ENCODE measurements around the gene TSFM.

Gene TSFM

DNA sequence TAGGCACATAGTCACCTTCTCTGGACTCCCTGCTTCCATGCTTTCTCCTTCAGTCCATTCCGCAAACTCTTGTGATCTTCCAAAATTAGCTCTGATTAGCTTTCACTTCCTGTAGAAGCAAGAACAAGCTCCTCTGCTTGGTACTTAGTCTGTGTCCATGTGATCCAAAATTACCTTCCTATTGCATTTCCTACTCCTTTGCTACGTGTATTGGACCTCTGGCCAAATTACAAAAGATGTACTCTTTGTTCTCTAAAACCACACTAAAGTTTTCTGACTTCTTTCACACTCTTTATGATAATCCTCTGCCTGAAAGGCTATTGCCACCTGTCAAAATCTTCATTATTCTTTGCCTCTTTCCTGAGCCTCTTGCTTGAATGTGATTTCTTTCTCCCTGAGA, 786 bp upstream of the TSFM start:
- no peak for DNase-seq

GRCh38 chr12:57782243-57782607, 362 bp upstream of the TSFM start:
- no peak for DNase-seq

DNA sequence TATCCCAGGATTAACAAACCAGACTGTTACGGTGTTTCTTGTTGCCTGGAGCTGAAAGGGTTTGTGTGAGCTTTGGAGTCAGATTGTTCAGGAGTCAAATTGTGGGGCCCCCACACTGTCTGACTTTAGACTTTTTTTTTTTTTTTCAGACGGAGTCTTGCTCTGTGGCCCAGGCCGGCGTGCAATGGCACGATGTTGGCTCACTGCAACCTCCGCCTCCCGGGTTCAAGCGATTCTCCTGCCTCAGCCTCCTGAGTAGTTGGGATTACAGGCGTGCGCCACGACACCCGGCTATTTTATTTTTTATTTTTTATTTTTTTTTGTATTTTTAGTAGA, 847 bp downstream of the TSFM start:
- no peak for DNase-seq

DNA sequence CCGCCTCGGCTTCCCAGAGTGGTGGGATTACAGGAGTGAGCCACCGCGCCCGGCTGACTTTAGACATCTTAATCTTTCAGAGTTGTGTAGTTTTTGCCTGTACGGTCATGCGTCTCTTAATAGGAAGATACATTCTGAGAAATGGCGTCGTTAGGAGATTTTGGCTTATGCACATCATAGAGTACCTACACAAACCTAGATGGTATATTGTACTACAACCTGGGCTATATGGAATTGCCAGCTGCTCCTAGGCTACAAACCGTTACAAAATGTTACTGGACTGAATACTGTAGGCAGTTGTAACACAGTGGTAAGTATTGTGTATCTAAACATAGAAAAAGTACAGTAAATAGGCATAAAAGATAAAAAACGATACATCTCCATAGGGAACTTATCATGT, 1.3 kb downstream of the TSFM start:
- no peak for DNase-seq

GRCh38 chr12:57793920-57794319, 11.3 kb downstream of the TSFM start:
- no peak for DNase-seq

GRCh38 chr12:57795354-57795753, 12.8 kb downstream of the TSFM start:
- DNase-seq: no peak

DNA sequence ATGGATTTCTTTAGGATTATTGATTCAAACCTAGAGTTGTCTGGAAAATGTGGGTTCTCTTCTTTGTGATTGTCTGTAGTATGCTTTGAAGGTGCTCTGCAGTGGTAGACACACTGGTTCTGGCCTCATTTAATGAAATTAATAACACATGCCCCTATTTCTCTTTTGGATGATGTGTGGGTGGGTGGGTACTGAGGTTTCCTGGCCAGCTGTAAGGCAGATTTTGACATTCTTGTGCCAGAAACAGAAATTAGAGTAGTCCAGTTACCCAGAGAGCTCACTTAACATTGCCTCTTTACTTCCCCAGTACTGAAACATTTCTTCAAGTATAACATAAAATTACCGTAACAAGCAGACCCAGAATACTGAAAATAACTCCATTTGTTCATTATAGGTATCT, 14.4 kb downstream of the TSFM start:
- DNase-seq: no peak

- DNase-seq: no peak
Measured at GRCh38 chr12:57797933-57798332, 15.3 kb downstream of the TSFM start.

- no peak for DNase-seq
Measured at GRCh38 chr12:57800965-57801364, 18.4 kb downstream of the TSFM start.

GRCh38 chr12:57802607-57803006, 20.0 kb downstream of the TSFM start:
- DNase-seq: no peak

GRCh38 chr12:57803319-57803893, 20.8 kb downstream of the TSFM start:
- no peak for DNase-seq

DNA sequence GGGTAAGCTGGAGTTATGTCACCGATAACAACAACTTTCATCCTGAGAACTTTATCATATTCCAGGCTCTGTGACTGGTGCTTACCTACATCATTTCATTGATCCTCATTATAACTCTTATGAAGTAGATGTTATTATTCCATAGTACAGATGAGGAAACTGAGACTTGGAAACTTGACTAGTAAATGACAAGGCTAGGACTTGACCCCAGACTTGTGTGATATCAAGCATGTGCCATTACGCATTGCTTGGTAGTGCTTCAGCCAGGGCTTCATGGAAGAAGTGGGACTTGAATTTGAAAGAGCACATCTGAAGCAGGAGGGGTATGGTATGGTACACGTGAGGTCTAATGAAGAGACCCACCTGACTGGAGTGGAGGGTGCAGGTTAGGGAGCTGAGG, 24.1 kb downstream of the TSFM start:
- no peak for DNase-seq

- no peak for DNase-seq
Measured at GRCh38 chr12:57807285-57807684, 24.7 kb downstream of the TSFM start.

GRCh38 chr12:57808351-57808750, 25.8 kb downstream of the TSFM start:
- no peak for DNase-seq

DNA sequence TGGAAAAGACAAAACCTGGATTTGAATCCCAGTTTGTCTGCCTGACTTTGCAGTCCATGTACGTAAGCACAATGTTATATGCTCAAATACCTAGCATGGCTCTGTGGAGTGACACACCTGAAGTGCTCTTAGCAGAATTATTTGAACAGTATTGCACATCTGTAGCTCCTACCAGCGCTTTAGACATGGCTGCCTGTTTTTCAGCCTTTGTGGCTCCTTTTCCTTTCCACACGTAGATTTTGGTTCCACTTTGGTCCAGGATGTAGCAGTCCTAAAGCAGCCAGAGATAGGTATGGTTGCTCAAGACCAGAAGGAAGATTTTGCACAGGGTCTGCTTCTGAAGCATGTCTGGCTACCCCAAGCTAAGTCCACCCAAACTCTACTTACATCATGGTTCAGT, 26.8 kb downstream of the TSFM start:
- no peak for DNase-seq

GRCh38 chr12:57810450-57810849, 27.9 kb downstream of the TSFM start:
- DNase-seq: no peak

DNA sequence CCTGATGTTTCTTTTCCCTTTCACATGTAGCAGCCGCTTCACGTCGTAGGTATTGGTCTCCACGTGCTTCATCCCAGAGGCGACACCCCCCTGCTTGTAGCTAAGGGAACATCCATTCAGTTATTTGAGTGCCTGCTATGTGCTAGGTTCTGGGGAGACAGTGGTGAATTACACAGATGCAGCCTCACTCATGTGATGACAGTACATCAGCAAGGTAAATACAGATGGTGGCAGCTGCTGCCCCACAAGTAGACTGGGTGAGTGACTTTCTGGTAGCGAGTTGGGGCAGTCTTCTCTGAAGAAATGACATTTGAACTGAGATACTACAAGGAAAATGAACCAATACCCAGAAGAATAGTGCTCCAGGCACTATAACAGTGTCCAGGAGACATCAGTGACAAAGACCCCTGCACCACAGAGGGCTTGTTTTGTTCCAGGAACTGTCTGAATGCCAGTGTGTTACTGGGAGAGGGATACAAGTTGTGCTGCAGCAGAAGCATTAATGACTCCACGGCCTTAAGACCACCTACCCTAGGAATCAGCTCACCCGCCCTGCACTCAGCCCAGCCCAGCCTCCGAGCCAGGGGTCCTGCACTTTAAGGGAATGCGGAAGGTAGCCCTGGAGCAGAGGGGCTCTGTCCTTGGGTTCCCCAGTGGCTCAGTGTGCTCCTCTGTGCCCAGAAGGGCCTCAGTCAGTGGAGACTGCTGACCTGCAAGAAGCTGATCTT, 28.6 kb downstream of the TSFM start:
- DNase-seq: no peak

DNA sequence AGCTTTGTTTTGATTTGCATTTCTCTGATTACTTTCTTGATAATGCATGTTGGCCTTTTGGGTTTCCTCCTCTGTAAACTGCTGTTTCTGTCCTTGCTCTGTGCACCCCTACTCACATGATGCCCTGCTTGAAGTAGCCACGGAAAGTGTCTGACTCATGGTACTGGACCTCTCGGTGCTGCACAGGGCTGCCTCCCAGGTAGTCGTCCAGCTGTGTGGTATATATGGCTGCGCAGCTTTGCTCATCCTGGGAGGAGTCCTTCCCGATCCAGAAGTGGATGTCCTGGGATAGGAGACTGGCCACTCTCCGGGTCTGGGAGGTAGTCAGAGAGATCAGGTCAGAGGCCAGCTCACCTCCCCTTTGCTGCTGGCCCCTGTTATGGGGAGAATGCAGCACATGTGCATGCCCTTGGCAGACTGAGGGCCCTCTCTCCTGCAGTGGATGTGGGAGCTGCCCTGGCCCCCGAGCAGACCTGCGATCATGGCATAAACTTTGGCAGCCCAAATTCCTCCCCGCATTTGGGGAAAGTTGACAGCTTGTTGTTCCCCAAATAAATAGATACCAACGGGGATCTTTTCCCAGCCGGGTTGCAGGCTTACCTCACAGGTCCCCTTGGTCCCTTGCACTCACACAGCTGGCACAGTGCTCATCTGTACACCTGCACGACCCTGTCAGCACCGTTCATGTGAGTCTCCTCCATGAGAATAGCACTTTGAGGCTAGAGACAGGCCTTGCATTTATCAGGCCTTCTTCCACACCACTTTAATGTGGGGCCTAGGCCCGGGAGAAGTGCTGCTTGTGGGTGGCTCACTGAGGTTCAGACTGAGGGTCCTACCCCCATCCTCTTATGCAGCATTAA, 30.8 kb downstream of the TSFM start:
- no peak for DNase-seq

DNA sequence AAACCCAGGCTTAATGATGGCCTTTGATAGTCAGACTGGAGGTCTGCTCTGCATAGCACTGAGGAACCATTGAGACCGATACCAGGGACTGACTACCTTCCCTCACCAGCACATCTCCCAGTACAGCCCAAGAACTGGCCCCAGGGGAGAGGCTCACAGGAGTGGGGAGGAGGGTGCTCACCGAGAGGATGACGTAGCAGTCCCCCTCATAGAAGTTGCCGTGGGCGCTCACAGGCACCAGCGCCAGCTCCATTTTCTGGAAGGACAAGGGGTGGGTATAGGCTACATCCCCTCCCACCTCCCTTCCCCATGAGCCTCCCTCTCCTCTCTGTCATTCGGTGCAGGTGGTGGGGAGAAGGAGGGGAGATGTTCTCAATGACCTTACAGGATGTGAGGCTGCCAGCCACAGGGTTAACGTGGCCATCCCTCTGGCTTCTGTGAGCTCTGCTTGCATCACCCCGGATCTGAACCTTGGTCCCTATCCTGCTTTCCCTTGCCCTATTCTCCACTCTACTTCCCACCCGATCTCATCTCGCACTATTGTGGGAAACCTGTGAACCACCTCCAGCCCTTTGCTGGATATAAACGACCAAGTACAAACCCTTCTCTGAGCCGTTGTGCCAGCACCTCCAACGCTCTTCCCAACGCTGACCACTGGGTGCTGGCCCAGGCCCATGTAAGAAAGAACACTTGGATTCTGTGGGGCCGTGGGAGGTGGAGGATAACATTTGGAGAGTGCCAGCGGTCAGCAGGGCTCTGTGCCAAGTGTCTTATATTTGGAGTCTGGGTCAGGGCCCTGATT, 31.6 kb downstream of the TSFM start:
- DNase-seq: no peak

GRCh38 chr12:57815177-57816000, 32.8 kb downstream of the TSFM start:
- DNase-seq: no peak

DNA sequence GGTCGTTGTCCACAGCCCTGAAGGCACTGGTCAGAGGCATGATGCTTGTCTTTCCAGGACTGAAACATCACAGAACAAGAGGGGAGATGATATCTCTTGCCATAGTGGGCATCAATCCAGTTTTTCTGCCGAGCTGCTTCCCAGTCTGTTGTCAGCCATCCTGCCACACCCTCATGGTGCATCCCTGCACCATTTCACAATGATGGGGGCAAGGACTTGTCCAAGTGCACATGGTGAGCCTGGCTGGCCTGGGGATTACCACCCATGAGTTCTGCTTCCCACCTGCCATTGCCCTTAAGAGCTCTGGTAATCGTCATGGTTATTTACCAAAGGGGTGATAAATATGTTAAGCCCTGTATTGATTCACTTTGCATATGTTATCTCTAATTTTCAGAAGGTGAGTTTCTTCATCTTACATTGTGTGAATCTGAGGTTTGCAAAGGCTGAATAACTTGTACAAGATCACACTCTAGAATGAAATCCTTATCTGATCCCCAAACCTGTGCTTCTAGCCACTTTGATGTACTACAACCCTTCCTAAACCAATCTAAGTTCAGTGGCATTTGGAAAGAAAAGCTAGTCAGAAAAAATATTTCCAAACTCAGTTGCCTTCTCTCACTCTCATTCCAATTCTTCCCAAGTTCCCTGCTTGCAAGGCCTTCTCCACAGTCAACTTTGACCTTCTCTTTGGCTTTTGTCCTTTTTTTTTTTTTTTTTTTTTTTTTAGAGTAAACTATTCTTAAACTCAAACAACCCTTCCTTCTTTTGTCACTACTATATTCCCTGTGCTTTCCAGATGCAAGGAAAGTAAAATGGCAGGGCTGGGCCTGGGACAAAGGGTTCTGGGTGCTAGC, 33.6 kb downstream of the TSFM start:
- DNase-seq: no peak

GRCh38 chr12:57816855-57817151, 34.2 kb downstream of the TSFM start:
- no peak for DNase-seq
